ENCODE results near the gene ARL10.
"Not testable (repeated sequence)": the region's sequence is repeated elsewhere in the genome, so short reads cannot be mapped to it uniquely, and the experiment has no call there.

Gene ARL10

GRCh38 chr5:176389135-176390123 is 24.1 kb downstream of the ARL10 start:
- no peak for DNase-seq

- DNase-seq, result no peak
Observed at GRCh38 chr5:176391479-176391878, 26.2 kb downstream of the ARL10 start.

- no peak for DNase-seq
Observed at GRCh38 chr5:176391999-176392398, 26.7 kb downstream of the ARL10 start.

- no peak for DNase-seq
Observed at GRCh38 chr5:176392526-176392925, 27.2 kb downstream of the ARL10 start.

GRCh38 chr5:176394096-176394495 is 28.8 kb downstream of the ARL10 start:
- DNase-seq, result no peak

GRCh38 chr5:176394881-176395675 is 29.8 kb downstream of the ARL10 start:
- no peak for DNase-seq

GRCh38 chr5:176396330-176396729 is 31.0 kb downstream of the ARL10 start:
- no peak for DNase-seq

- DNase-seq, result no peak
Observed at GRCh38 chr5:176397736-176398420, 32.6 kb downstream of the ARL10 start.

GRCh38 chr5:176400382-176401156 is 35.3 kb downstream of the ARL10 start:
- no peak for DNase-seq

- DNase-seq, result no peak
Observed at GRCh38 chr5:176401281-176402205, 36.3 kb downstream of the ARL10 start.

GRCh38 chr5:176405656-176406435 is 40.6 kb downstream of the ARL10 start:
- no peak for DNase-seq

- DNase-seq, result no peak
Observed at GRCh38 chr5:176406436-176407052, 41.3 kb downstream of the ARL10 start.

- no peak for DNase-seq
Observed at GRCh38 chr5:176407456-176408251, 42.4 kb downstream of the ARL10 start.

GRCh38 chr5:176408252-176408573 is 42.9 kb downstream of the ARL10 start:
- DNase-seq, result not testable (repeated sequence)

- no peak for DNase-seq
Observed at GRCh38 chr5:176408590-176408989, 43.3 kb downstream of the ARL10 start.

- DNase-seq, result no peak
Observed at GRCh38 chr5:176409765-176410164, 44.5 kb downstream of the ARL10 start.

GRCh38 chr5:176410486-176411180 is 45.3 kb downstream of the ARL10 start:
- no peak for DNase-seq

GRCh38 chr5:176412517-176413254 is 47.4 kb downstream of the ARL10 start:
- no peak for DNase-seq
